Testis (tissue), 3 donors: ENCODE measurements around the gene ARL15. TPM values are rescaled to one million over a fixed set of nuclear protein-coding genes. Genes with fewer than 3 reads are reported as not detected.
A peak's percentile ranks its signal among the peaks of the same experiment; 100 is the strongest.

Experiments used
- DNase-seq: peaks from one replicate; pipeline ENCODE4 v3.0.0-alpha.2; 2019
- H3K27ac ChIP-seq, 2 donors: fragments of 200-600 bp; sonication (generic); one replicate each; pipeline ENCODE4 v1.5.1; 2019
- H3K27me3 ChIP-seq: fragments of 200-600 bp; sonication (generic); one replicate; pipeline ENCODE4 v1.5.1; 2019
- H3K36me3 ChIP-seq: fragments of 200-600 bp; sonication (generic); one replicate; pipeline ENCODE4 v1.5.1; 2017; ENCODE audit warnings: low read depth; ENCODE audit errors: missing control alignments
- H3K4me1 ChIP-seq: fragments of 200-600 bp; sonication (generic); one replicate; pipeline ENCODE4 v1.5.1; 2019
- H3K4me3 ChIP-seq, 2 donors: fragments of 200-600 bp; sonication (generic); one replicate each; pipeline ENCODE4 v1.5.1; 2017 to 2019
- H3K9me3 ChIP-seq: fragments of 200-600 bp; sonication (generic); one replicate; pipeline ENCODE4 v1.5.1; 2017
- CTCF ChIP-seq, 3 experiments: fragments of 450-650 bp in 2 of 3; fragments of 200-600 bp in 1 of 3; sonication (generic) in 1 of 3; IDR thresholded peaks; one replicate each; pipeline ENCODE4 v1.5.1; 2016 to 2019; ENCODE audit warnings: antibody characterized with exemption in 3 of 3, mild to moderate bottlenecking in 2 of 3, moderate library complexity in 1 of 3
- POLR2A ChIP-seq: fragments of 450-650 bp; IDR thresholded peaks from one replicate; pipeline ENCODE4 v1.6.1; 2017; ENCODE audit warnings: antibody characterized with exemption, mild to moderate bottlenecking, moderate library complexity
- WGBS, 2 donors: methylation state at CpG; one replicate each; pipeline ENCODE4 v1.1.5; 2018; 5-methylcytosine and 5-hydroxymethylcytosine counted together
- intact Hi-C: fragments of 100-400 bp; cut with DNase I; formaldehyde crosslinking; loops from one replicate; pipeline ENCODE4 v1.15.1; 2023; ENCODE audit warnings: low total_unique reads
- polyA plus RNA-seq: library from polyadenylated mRNA; stranded (reverse); fragments of 350-450 nt; fragmentation: Illumina TruSeq; extraction: RNeasy Lipid Tissue Mini Kit (QIAGEN cat#74804); gene quantifications from one replicate; pipeline ENCODE4 v1.2.3, GENCODE V29; 2014; ENCODE audit warnings: low read depth, low replicate concordance; ENCODE audit not compliant: insufficient read depth
- total RNA-seq, 2 donors: library from RNA; depleted of rRNA; stranded (reverse); fragments of >200 nt; gene quantifications; one replicate each; pipeline ENCODE4 v1.2.3, GENCODE V29; 2016

The ARL15 gene
- total and polyA plus RNA-seq, 3 donors from 2014 or later = 36.6 to 88.6 (median 75.2) TPM

- H3K27ac ChIP-seq = no peak overlapping the region
- TF ChIP-seq POLR2A (no peak), CTCF (IDR thresholded peaks at IDR 0.05) (peak in 1 of 3 experiments; percentile 50)
- DNase-seq = no peak
- intact Hi-C loops = no loop called here
- no peak overlapping the region for H3K4me3 ChIP-seq
- H3K36me3 ChIP-seq = no peaks in the 10 kb centered on the region
- no peaks in the 10 kb centered on the region for H3K9me3 ChIP-seq
- H3K4me1 ChIP-seq = no peaks in the 10 kb centered on the region
- H3K27me3 ChIP-seq = no peaks in the 10 kb centered on the region
- 59 to 68% methylated on average over 2 of the region's 2 CpGs for WGBS, 2 donors
Observed at GRCh38 chr5:54234304-54234933, 76.0 kb downstream of the ARL15 start.

GRCh38 chr5:54230936-54231685, 79.3 kb downstream of the ARL15 start:
- H3K36me3 ChIP-seq = no peaks in the 10 kb centered on the region
- no peaks in the 10 kb centered on the region for H3K4me1 ChIP-seq
- TF ChIP-seq CTCF (IDR thresholded peaks at IDR 0.05) = no peak
- TF ChIP-seq POLR2A = no peak
- intact Hi-C loops = no loop called here
- no peaks in the 10 kb centered on the region for H3K27me3 ChIP-seq
- DNase-seq = no peak
- H3K27ac ChIP-seq = no peak overlapping the region
- H3K4me3 ChIP-seq = no peak overlapping the region
- WGBS, 2 donors = 70 to 72% methylated on average over 3 of the region's 3 CpGs
- H3K9me3 ChIP-seq = no peaks in the 10 kb centered on the region

- WGBS, 2 donors = 27 to 34% methylated on average over 6 of the region's 6 CpGs
- TF ChIP-seq CTCF (IDR thresholded peaks at IDR 0.05) = peak; percentile 83 to 96 (median 86)
- TF ChIP-seq POLR2A = no peak
- DNase-seq = peak; percentile 84
- Histone ChIP-seq H3K36me3 (no peaks in the 10 kb centered on the region), H3K4me1 (no peaks in the 10 kb centered on the region), H3K27ac (no peak overlapping the region), H3K27me3 (no peaks in the 10 kb centered on the region), H3K9me3 (no peaks in the 10 kb centered on the region), H3K4me3 (no peak overlapping the region)
- intact Hi-C loops = loop anchor here (10.0 kb wide), 1 partner anchor 754 kb away; no protein-coding TSS in a partner anchor
Observed at GRCh38 chr5:54229041-54229780, 81.2 kb downstream of the ARL15 start.

- Histone ChIP-seq H3K36me3 (no peaks in the 10 kb centered on the region), H3K9me3 (no peaks in the 10 kb centered on the region), H3K27ac (no peak overlapping the region), H3K4me1 (no peaks in the 10 kb centered on the region), H3K4me3 (no peak overlapping the region), H3K27me3 (no peaks in the 10 kb centered on the region)
- no peak for DNase-seq
- TF ChIP-seq POLR2A (no peak), CTCF (IDR thresholded peaks at IDR 0.05) (no peak)
- WGBS, 2 donors = 79 to 87% methylated on average over 1 of the region's 1 CpG
- intact Hi-C loops = loop anchor here (10.0 kb wide), 1 partner anchor 753 kb away; no protein-coding TSS in a partner anchor
Observed at GRCh38 chr5:54227759-54228158, 82.6 kb downstream of the ARL15 start.
